Naive thymus-derived CD8-positive, alpha-beta T cell (primary cell): Measurements from ENCODE around the gene SAMD14. TPM values are rescaled to one million over a fixed set of nuclear protein-coding genes. Genes with fewer than 3 reads are reported as not detected.

Experiments used
- ATAC-seq, 2 donors: fragments of 150-1000 bp; cut with Tn5 transposase in 1 of 2; sonication (Bioruptor Pico), chemical (Tn5 transposase) in 1 of 2; 1 replicate in 1 of 2; 2 replicates in 1 of 2; pipeline ENCODE4 v1.10.0; 2021; ENCODE audit warnings: mild to moderate bottlenecking in 2 of 2, moderate library complexity in 2 of 2
- POLR2A ChIA-PET: fragments of 350-600 bp; sonication (Branson Sonifier 250); formaldehyde crosslinking; loops from one replicate; lab custom pipeline; 2021; ENCODE audit warnings: antibody characterized with exemption; lab: Charles Lee
- DNase-seq, 10 donors: peaks; one replicate each; pipeline versions ENCODE4 v3.0.0 to v3.0.0-alpha.2; 2020 to 2022
- H3K27ac Mint-ChIP-seq, 10 donors: one replicate each; pipeline ENCODE4 v1.8.0; 2020 to 2022; ENCODE audit warnings: mild to moderate bottlenecking in 10 of 10, mixed read lengths in 10 of 10, moderate library complexity in 4 of 10, inconsistent platforms in 1 of 10
- H3K27me3 Mint-ChIP-seq, 5 donors: one replicate each; pipeline ENCODE4 v1.8.0; 2021 to 2022; ENCODE audit warnings: mixed read lengths in 5 of 5
- H3K36me3 Mint-ChIP-seq, 3 donors: one replicate each; pipeline ENCODE4 v1.8.0; 2020 to 2022; ENCODE audit warnings: mixed read lengths in 3 of 3, mild to moderate bottlenecking in 2 of 3, inconsistent platforms in 1 of 3
- H3K4me1 Mint-ChIP-seq, 4 donors: one replicate each; pipeline ENCODE4 v1.8.0; 2021 to 2022; ENCODE audit warnings: mixed read lengths in 4 of 4
- H3K4me3 Mint-ChIP-seq, 10 donors: one replicate each; pipeline ENCODE4 v1.8.0; 2020 to 2022; ENCODE audit warnings: mild to moderate bottlenecking in 10 of 10, mixed read lengths in 10 of 10, moderate library complexity in 6 of 10, inconsistent platforms in 1 of 10
- H3K9me3 Mint-ChIP-seq, 9 donors: one replicate each; pipeline ENCODE4 v1.8.0; 2020 to 2022; ENCODE audit warnings: mixed read lengths in 9 of 9, mild to moderate bottlenecking in 3 of 9, inconsistent platforms in 1 of 9, moderate library complexity in 1 of 9
- polyA plus RNA-seq, 3 donors: library from polyadenylated mRNA; unstranded; fragments of 300-500 nt; fragmentation: Illumina TruSeq; gene quantifications; one replicate each; pipeline ENCODE4 v1.2.3, GENCODE V29; 2021
- total RNA-seq, 8 experiments: library from RNA in 2 of 8; stranded (reverse) in 2 of 8; gene quantifications; one replicate each; pipeline ENCODE4 v1.2.3 and lab custom pipeline; 2021 to 2026

The SAMD14 gene
- total and polyA plus RNA-seq, 5 experiments from 2014 or later: 0.30 TPM; not detected in 4

DNA sequence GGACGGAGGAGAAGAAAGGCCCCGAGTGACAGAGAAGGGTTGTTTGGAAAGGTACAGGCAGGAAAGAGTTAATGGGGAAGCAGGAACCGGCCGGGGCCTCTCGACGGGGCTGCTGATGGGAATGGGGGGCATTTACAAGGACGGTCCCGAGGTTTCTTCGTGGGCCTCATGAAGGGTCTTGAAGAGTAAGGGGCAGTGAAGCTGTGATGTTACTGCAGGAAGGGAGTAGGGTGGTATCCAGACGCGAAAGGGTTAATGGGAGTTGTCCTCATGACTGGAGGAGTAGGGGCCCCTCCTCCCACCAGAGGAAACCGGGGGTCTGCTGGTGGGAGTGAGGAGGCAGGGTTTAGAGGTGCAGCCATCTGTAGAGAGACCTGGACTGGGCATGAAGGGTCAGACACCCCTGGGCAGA lies 34.3 kb downstream of the SAMD14 start:
- DNase-seq (no peak), ATAC-seq (no peak)
- Mint-ChIP-seq H3K4me3 (peak overlapping the region; percentile 95 to 99 (median 98)), H3K36me3 (peaks cover 0 to 26% (median 0%) of the 10 kb centered on the region in 3 donors), H3K4me1 (peaks cover 22 to 54% (median 47%) of the 10 kb centered on the region in 4 donors), H3K27me3 (peaks cover 0 to 5% (median 0%) of the 10 kb centered on the region in 5 donors), H3K9me3 (no peaks in the 10 kb centered on the region), H3K27ac (peak overlapping the region; percentile 93 to 98 (median 96))
- POLR2A ChIA-PET: interaction anchor here (0.6 to 1.5 kb wide), 7 partner anchors 16 to 418 kb away, joined by 3 to 17 read pairs (median 4); partner anchors contain the start of gene SPOP

DNA sequence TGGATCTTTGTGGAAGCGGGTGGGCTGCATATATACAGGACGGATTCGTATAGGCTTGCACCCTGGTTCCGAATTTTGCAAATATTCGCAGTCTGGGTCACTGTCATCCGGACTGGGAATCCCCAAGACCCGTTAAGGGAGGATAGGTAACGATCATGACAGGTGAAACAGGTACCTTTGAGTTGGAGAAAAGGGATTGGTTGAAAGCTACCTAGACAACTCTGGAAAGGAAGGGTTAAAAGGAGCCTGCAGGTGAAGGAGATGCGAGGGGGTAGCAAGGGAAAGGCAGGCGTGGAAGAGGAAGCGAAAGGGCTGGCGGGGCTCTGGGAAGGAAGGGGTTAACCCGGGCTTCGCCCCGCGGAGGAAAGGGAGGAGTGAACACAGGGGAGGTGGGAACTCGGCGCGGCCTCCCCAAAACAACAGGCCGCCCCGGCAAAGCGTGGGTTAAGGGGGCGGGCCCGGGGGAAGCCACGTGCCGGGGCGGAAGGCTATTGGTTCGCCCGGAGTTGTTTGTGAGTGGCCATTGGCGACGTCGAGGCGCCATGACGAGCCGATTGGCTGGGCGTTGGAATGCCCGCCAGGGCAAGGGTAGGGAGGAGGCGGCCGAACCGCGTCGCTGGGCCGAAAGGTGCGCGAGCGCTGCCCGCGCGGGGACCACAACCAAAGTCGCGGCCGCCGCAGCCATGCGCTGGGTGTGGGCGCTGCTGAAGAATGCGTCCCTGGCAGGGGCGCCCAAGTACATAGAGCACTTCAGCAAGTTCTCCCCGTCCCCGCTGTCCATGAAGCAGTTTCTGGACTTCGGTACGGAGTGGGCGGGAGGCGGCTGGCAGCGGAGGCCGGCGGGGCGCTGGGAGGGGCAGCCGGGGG lies 35.0 kb downstream of the SAMD14 start, which contains the start of gene PDK2:
PDK2 (plus strand) TSS at position 599 of the 867 bp plus-strand sequence; CDS start at position 684, 85 bp downstream.
- peak within 1 kb of the TSS; percentile 93 to 98 (median 96) for H3K27ac Mint-ChIP-seq
- POLR2A ChIA-PET: interaction anchor here (0.8 to 2.0 kb wide), 12 partner anchors 14 to 732 kb away, joined by 3 to 7 read pairs (median 5); partner anchors contain the start of genes ITGA3, PPP1R9B and XYLT2
- no peaks in the 10 kb centered on the region for H3K9me3 Mint-ChIP-seq
- H3K4me3 Mint-ChIP-seq: peak within 1 kb of the TSS; percentile 95 to 99 (median 98)
- H3K27me3 Mint-ChIP-seq: peaks cover 0 to 5% (median 0%) of the 10 kb centered on the region in 5 donors
- H3K36me3 Mint-ChIP-seq: peaks cover 0 to 21% (median 0%) of the 10 kb centered on the region in 3 donors
- DNase-seq (peak; percentile 94 to 98 (median 96)), ATAC-seq (peak; percentile 93)
- peaks cover 21 to 48% (median 42%) of the 10 kb centered on the region in 4 donors for H3K4me1 Mint-ChIP-seq

DNA sequence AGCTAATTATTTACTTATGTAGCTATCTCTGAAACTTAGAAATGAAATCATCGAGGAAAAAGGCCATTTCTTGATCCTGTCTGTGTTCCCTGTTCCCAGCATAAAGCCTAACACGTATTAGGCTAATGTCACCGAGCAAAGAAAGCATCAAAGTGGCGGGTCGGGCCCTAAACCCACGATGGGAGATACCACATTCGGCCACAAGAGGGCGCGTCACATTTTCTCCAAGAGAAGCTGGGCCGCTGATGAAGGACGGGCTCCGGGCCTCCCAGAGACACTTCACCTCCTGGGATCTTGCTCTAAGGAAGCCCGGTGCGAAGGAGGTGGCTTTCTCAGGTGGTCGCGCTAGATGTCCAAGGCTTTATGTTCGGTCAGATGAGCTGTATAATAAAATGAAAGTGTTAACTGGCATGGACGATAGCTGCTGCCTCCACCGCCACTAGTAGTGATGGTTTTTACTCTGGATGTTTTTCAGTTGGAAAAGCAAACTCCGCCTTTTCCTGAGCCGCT lies 35.7 kb downstream of the SAMD14 start:
- H3K27ac Mint-ChIP-seq: peak overlapping the region; percentile 93 to 98 (median 96)
- DNase-seq (peak; percentile 76 to 95 (median 88)), ATAC-seq (peak; percentile 44 to 52)
- H3K4me1 Mint-ChIP-seq: peaks cover 19 to 41% (median 37%) of the 10 kb centered on the region in 4 donors
- H3K27me3 Mint-ChIP-seq: peaks cover 0 to 5% (median 0%) of the 10 kb centered on the region in 5 donors
- POLR2A ChIA-PET: interaction anchor here (0.7 to 2.0 kb wide), 12 partner anchors 13 to 881 kb away, joined by 3 to 7 read pairs (median 5); partner anchors contain the start of genes ITGA3, PPP1R9B and XYLT2
- no peaks in the 10 kb centered on the region for H3K9me3 Mint-ChIP-seq
- H3K4me3 Mint-ChIP-seq: peak overlapping the region; percentile 95 to 99 (median 98)
- peaks cover 0 to 14% (median 0%) of the 10 kb centered on the region in 3 donors for H3K36me3 Mint-ChIP-seq

DNA sequence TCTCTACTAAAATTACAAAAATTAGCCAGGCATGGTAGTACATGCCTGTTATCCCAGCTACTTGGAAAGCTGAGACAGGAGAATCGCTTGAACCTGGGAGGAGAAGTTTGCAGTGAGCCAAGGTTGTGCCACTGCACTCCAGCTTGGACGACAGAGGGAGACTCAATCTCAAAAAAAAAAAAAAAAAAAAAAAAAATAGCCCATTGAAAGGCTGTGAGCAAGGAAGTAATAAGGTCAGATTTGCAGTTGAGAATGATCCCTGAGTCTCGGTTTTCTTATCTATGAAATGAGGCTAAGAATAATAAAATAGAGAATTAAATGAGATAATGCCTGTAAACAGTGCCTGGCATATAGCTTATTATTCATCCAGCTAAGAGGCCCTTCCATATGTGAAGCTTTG lies 36.2 kb downstream of the SAMD14 start:
- DNase-seq (no peak), ATAC-seq (no peak)
- Mint-ChIP-seq H3K36me3 (peaks cover 0 to 10% (median 0%) of the 10 kb centered on the region in 3 donors), H3K4me1 (peaks cover 19 to 39% (median 36%) of the 10 kb centered on the region in 4 donors), H3K4me3 (peak overlapping the region; percentile 95 to 99 (median 98)), H3K27me3 (peaks cover 0 to 5% (median 0%) of the 10 kb centered on the region in 5 donors), H3K27ac (peak overlapping the region in 8 of 10 donors; percentile 93 to 98 (median 96)), H3K9me3 (no peaks in the 10 kb centered on the region)
- POLR2A ChIA-PET: interaction anchor here (0.7 to 2.0 kb wide), 11 partner anchors 13 to 881 kb away, joined by 3 to 8 read pairs (median 5); partner anchors contain the start of genes ITGA3 and XYLT2

DNA sequence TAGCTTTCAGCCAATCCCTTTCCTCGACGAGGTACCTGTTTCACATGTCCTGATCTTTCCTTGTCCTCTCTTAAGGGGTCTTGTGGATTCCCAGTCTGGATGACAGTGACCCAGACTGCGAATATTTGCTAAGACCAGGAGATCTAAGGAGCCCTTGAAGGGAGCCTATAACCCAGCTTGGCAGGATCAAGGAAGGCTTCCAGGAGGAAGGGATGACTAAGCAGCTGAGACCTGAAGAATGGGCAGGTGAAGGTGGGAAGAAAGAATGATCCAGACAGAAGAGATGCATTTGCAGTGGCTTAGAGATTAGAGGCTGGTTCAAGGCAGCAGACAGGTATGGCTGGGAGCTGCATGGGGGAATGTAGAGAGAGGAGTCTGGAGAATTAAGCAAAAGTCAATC lies 36.7 kb downstream of the SAMD14 start:
- peaks cover 0 to 5% (median 0%) of the 10 kb centered on the region in 3 donors for H3K36me3 Mint-ChIP-seq
- H3K4me1 Mint-ChIP-seq: peaks cover 16 to 34% (median 32%) of the 10 kb centered on the region in 4 donors
- peak overlapping the region in 3 of 10 donors; percentile 20 to 30 (median 23) for H3K4me3 Mint-ChIP-seq
- H3K9me3 Mint-ChIP-seq: no peaks in the 10 kb centered on the region
- no peak for DNase-seq
- ATAC-seq: no peak
- H3K27ac Mint-ChIP-seq: peak overlapping the region in 4 of 10 donors; percentile 41 to 69 (median 52)
- POLR2A ChIA-PET: interaction anchor here (0.7 to 2.0 kb wide), 3 partner anchors 12 to 59 kb away, joined by 4 to 8 read pairs (median 7); no protein-coding TSS in a partner anchor
- peaks cover 0 to 5% (median 0%) of the 10 kb centered on the region in 5 donors for H3K27me3 Mint-ChIP-seq

DNA sequence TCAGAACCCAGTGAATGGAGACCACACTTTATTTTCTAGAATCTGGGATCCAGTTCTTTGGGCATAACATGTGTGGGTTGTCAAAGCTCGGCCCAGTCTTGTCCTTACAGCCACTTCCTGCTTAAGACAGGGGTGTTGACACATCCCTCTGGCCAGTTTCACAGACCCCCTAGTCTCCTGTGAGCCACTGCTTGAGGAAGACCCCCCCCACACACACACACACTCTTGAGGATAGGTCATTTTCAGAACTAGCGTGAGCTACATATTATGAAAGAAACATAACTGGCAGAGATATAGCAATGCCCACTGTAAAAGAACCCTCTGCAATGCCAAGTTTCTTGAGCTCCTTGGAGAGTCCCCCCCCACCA lies 38.1 kb downstream of the SAMD14 start:
- ATAC-seq (no peak), DNase-seq (no peak)
- POLR2A ChIA-PET: no interaction called here
- peaks cover 15 to 29% (median 25%) of the 10 kb centered on the region in 4 donors for H3K4me1 Mint-ChIP-seq
- H3K27ac Mint-ChIP-seq: peak overlapping the region in 1 of 10 donors; percentile 22
- peaks cover 0 to 5% (median 0%) of the 10 kb centered on the region in 5 donors for H3K27me3 Mint-ChIP-seq
- no peaks in the 10 kb centered on the region for H3K36me3 Mint-ChIP-seq
- no peak overlapping the region for H3K4me3 Mint-ChIP-seq
- H3K9me3 Mint-ChIP-seq: no peaks in the 10 kb centered on the region

DNA sequence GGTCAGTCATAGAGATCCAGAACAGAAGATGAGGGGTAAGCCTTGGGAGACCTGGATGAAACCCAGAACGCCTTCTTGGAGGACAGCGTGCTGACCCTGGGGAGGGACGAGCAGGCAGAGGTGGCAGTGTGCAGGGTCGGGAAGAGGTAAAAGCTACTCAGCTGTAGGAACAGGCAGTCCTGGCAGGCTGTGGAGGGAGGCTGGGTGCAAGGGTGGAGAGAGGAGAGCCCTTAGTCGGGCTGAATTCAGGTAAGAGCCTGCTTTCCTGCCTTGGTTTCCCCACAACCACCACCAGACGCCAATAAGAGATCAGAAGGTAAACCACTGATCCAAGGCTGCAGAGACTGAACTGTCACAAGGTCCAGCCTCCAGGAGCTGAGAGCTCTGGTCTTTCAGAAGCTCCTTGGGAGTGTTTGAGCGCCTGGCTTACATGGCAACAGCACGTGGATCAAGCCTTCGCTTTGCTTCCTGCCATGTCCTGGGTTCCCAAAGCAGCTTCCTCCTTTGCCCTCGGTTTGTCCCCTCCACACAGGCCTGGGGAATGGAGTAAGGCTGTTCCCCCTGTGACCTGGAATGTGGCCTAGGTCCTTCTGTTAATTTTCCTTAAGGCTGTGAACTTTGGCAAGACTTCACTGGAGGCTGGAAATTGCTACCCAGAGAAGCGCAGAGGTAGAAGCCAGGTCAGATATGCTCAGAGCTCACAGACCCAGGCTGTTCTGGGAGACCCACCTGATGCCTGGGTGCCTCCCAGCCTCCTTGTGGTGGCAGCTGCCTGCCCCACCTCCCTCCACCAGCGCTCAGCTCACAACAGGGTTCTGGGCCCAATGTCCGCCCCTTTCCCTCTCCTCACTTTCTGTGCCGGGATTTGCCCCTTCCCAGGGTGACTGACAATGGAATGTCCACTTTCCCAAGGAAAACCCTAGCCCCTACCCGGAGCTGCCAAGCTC lies 38.7 kb downstream of the SAMD14 start:
- Mint-ChIP-seq H3K9me3 (no peaks in the 10 kb centered on the region), H3K27me3 (peaks cover 0 to 5% (median 0%) of the 10 kb centered on the region in 5 donors), H3K4me1 (peaks cover 14 to 23% (median 18%) of the 10 kb centered on the region in 4 donors), H3K4me3 (no peak overlapping the region), H3K27ac (no peak overlapping the region), H3K36me3 (no peaks in the 10 kb centered on the region)
- ATAC-seq (no peak), DNase-seq (no peak)
- POLR2A ChIA-PET: no interaction called here

DNA sequence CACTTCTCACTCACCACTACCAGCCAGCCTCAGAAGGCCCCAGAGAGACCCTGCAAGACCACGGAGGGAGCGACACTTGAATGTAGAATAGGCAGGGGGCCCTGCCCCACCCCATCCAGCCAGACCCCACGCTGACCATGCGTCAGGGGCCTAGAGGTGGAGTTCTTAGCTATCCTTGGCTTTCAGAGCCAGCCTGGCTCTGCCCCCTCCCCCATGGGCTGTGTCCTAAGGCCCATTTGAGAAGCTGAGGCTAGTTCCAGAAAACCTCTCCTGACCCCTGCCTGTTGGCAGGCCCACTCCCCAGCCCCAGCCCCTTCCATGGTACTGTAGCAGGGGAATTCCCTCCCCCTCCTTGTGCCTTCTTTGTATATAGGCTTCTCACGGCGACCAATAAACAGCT lies 39.9 kb downstream of the SAMD14 start:
- POLR2A ChIA-PET: no interaction called here
- ATAC-seq: no peak
- peaks cover 0 to 5% (median 0%) of the 10 kb centered on the region in 5 donors for H3K27me3 Mint-ChIP-seq
- DNase-seq: no peak
- no peak overlapping the region for H3K27ac Mint-ChIP-seq
- no peak overlapping the region for H3K4me3 Mint-ChIP-seq
- no peaks in the 10 kb centered on the region for H3K36me3 Mint-ChIP-seq
- H3K4me1 Mint-ChIP-seq: peaks cover 4 to 11% (median 7%) of the 10 kb centered on the region in 4 donors
- no peaks in the 10 kb centered on the region for H3K9me3 Mint-ChIP-seq

DNA sequence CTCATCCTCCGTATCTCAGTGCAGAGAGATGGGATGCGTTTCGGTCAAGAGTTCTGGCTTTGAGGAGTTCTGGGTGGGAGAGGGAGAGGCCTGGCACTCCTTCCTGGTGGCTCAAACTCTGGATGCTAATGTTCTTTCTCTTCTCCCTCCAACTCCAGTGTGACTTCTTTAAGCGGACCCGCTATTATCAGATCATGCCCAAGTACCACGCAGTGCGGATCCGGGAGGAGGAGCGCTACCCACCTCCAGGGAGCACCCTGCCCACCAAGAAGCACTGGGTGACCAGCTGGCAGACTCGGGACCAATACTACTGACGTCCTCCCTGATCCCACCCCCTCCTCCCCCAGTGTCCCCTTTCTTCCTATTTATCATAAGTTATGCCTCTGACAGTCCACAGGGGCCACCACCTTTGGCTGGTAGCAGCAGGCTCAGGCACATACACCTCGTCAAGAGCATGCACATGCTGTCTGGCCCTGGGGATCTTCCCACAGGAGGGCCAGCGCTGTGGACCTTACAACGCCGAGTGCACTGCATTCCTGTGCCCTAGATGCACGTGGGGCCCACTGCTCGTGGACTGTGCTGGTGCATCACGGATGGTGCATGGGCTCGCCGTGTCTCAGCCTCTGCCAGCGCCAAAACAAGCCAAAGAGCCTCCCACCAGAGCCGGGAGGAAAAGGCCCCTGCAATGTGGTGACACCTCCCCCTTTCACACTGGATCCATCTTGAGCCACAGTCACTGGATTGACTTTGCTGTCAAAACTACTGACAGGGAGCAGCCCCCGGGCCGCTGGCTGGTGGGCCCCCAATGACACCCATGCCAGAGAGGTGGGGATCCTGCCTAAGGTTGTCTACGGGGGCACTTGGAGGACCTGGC lies 40.8 kb downstream of the SAMD14 start:
- POLR2A ChIA-PET: no interaction called here
- H3K27ac Mint-ChIP-seq: no peak overlapping the region
- DNase-seq (no peak), ATAC-seq (no peak)
- H3K36me3 Mint-ChIP-seq: no peaks in the 10 kb centered on the region
- no peak overlapping the region for H3K4me3 Mint-ChIP-seq
- H3K4me1 Mint-ChIP-seq: peaks cover 3 to 6% (median 4%) of the 10 kb centered on the region in 4 donors
- H3K27me3 Mint-ChIP-seq: peaks cover 0 to 2% (median 0%) of the 10 kb centered on the region in 5 donors
- H3K9me3 Mint-ChIP-seq: no peaks in the 10 kb centered on the region

DNA sequence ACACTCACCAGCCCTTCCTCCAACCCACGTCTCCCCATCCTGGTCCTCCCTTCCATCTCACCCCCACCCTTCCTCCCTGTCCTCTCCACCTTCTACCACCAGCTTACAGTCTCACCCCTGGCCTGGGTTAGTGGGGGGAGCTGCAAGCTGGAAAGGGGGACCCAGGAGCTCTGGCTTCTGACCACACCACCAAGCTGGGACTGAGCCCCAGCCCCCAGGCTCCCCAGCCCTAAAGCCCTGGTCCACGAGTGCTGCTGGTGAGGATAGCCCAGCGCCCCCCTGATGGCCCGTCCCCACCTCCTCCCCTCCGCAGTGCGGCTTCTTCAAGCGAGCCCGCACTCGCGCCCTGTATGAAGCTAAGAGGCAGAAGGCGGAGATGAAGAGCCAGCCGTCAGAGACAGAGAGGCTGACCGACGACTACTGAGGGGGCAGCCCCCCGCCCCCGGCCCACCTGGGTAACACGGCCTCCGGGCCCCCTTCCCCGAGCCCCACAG lies 42.0 kb downstream of the SAMD14 start:
- DNase-seq: no peak
- ATAC-seq: no peak
- POLR2A ChIA-PET: interaction anchor here (1.3 kb wide), 1 partner anchor 62 kb away, joined by 5 read pairs; no protein-coding TSS in a partner anchor
- no peaks in the 10 kb centered on the region for H3K4me1 Mint-ChIP-seq
- no peak overlapping the region for H3K27ac Mint-ChIP-seq
- no peaks in the 10 kb centered on the region for H3K36me3 Mint-ChIP-seq
- no peak overlapping the region for H3K4me3 Mint-ChIP-seq
- H3K27me3 Mint-ChIP-seq: peaks cover 0 to 2% (median 0%) of the 10 kb centered on the region in 5 donors
- H3K9me3 Mint-ChIP-seq: no peaks in the 10 kb centered on the region
